K562 (cell line): ENCODE results near the gene NDFIP1. TPM values are rescaled to one million over a fixed set of nuclear protein-coding genes. Genes with fewer than 3 reads are reported as not detected.

Experiments used
- ATAC-seq: fragments of 200-7000 bp; cut with Tn5 transposase; 3 replicates; pipeline ENCODE4 v1.9.1; 2020; ENCODE audit warnings: moderate library complexity
- BruUV-seq: library from RNA; stranded (reverse); fragments of 400-500 nt; replicated peaks from 2 replicates; lab custom pipeline; 2021; lab: Mats Ljungman, UMichigan
- CTCF ChIA-PET: fragments of 300-600 bp; formaldehyde crosslinking; extraction: SDS; loops from one replicate; lab custom pipeline; 2021; ENCODE audit warnings: low intra/inter-chr PET ratio; lab: Yijun Ruan, JAX
- POLR2A ChIA-PET: fragments of 300-600, 350-650 bp; sonication (Branson Sonifier 250); formaldehyde crosslinking; extraction: SDS; loops from one replicate; lab custom pipeline; 2021; ENCODE audit warnings: antibody characterized with exemption, inconsistent platforms; lab: Yijun Ruan, JAX
- DNase-seq, 4 experiments: peaks; one replicate each; pipeline versions ENCODE4 v3.0.0 to v3.0.0-alpha.2; 2011 to 2018; ENCODE audit warnings: low spot score in 3 of 4, mixed read lengths in 3 of 4; ENCODE audit errors: extremely low read depth in 1 of 4
- FAIRE-seq: peaks from 2 replicates; lab custom pipeline; 2011; peaks lifted over from hg19 to GRCh38; lab: Jason Lieb, UNC
- H2AFZ ChIP-seq: 2 replicates; pipeline ENCODE4 v1.6.0; 2011; ENCODE audit warnings: low read depth, low read length, control low read depth, inconsistent platforms
- H3K27ac ChIP-seq: fragments of 200-600 bp; 3 replicates; pipeline ENCODE4 v1.8.0; 2011; ENCODE audit warnings: low read depth, mild to moderate bottlenecking, control low read depth, inconsistent platforms, low read length, moderate library complexity, mixed read lengths; ENCODE audit errors: extremely low read depth
- H3K27me3 ChIP-seq, 2 experiments: fragments of 300-600 bp in 1 of 2; 2 replicates in 1 of 2; 3 replicates in 1 of 2; pipeline versions ENCODE4 v1.6.0 to v1.8.0; 2011; ENCODE audit warnings: inconsistent platforms in 2 of 2, low read length in 2 of 2, mild to moderate bottlenecking in 1 of 2, mixed read lengths in 1 of 2, moderate library complexity in 1 of 2; ENCODE audit not compliant: control insufficient read depth in 2 of 2, insufficient read depth in 2 of 2
- H3K36me3 ChIP-seq: fragments of 300-600 bp; 3 replicates; pipeline ENCODE4 v1.8.0; 2011; ENCODE audit warnings: mild to moderate bottlenecking, low read length, inconsistent platforms; ENCODE audit not compliant: control insufficient read depth, insufficient read depth
- H3K4me1 ChIP-seq, 2 experiments: fragments of 200-600 bp in 1 of 2; replicated peaks in 1 of 2; 2 replicates in 1 of 2; 3 replicates in 1 of 2; pipeline versions ENCODE4 v1.5.1 to v1.8.0; 2011; ENCODE audit warnings: inconsistent platforms in 2 of 2, low read length in 2 of 2, mild to moderate bottlenecking in 1 of 2, mixed read lengths in 1 of 2, moderate library complexity in 1 of 2; ENCODE audit not compliant: control insufficient read depth in 2 of 2, insufficient read depth in 2 of 2
- H3K4me2 ChIP-seq: 2 replicates; pipeline ENCODE4 v1.6.1; 2011; ENCODE audit warnings: low read length, control low read depth, inconsistent platforms, mixed read lengths; ENCODE audit not compliant: insufficient read depth
- H3K4me3 ChIP-seq: fragments of 200-600 bp; sonication (generic), shearing (Covaris generic); 2 replicates; pipeline ENCODE4 v1.5.1; 2016; ENCODE audit warnings: control low read depth, inconsistent platforms
- H3K79me2 ChIP-seq: fragments of 200-600 bp; 3 replicates; pipeline ENCODE4 v1.8.0; 2011; ENCODE audit warnings: low read length, inconsistent platforms; ENCODE audit not compliant: control insufficient read depth, insufficient read depth
- H3K9ac ChIP-seq, 2 experiments: 2 replicates each; pipeline versions ENCODE4 v1.6.0 to v1.6.1; 2011; ENCODE audit warnings: low read depth in 2 of 2, low read length in 2 of 2, control low read depth in 1 of 2, inconsistent platforms in 1 of 2, mild to moderate bottlenecking in 1 of 2, mixed read lengths in 1 of 2; ENCODE audit not compliant: insufficient read depth in 1 of 2
- H3K9me1 ChIP-seq: one replicate; pipeline ENCODE4 v1.6.0; 2011; ENCODE audit warnings: inconsistent platforms, mild to moderate bottlenecking, low read length, moderate library complexity; ENCODE audit not compliant: control insufficient read depth, insufficient read depth
- H3K9me3 ChIP-seq: replicated peaks from 2 replicates; pipeline ENCODE4 v1.5.1; 2011; ENCODE audit warnings: low read depth, low read length, inconsistent platforms; ENCODE audit not compliant: control insufficient read depth, insufficient read depth
- H4K20me1 ChIP-seq: replicated peaks from 2 replicates; pipeline ENCODE4 v1.6.1; 2011; ENCODE audit warnings: low read length, inconsistent platforms, mixed read lengths; ENCODE audit not compliant: control insufficient read depth, insufficient read depth
- ATF3 ChIP-seq, 2 experiments: fragments of 450-650 bp in 1 of 2; sonication (generic) in 1 of 2; formaldehyde crosslinking in 1 of 2; IDR thresholded peaks in 1 of 2; conservative IDR thresholded peaks in 1 of 2; 2 replicates each; pipeline versions ENCODE4 v1.6.1 to v1.8.1; 2016 to 2023; ENCODE audit warnings: mild to moderate bottlenecking in 2 of 2, moderate library complexity in 2 of 2, inconsistent platforms in 1 of 2, missing genetic modification reagents in 1 of 2
- MLX ChIP-seq, 2 experiments: fragments of 450-650 bp in 1 of 2; sonication (generic) in 1 of 2; formaldehyde crosslinking; conservative IDR thresholded peaks; 2 replicates each; pipeline versions ENCODE4 v1.4.0 to v1.8.1; 2020 to 2022; ENCODE audit warnings: mild to moderate bottlenecking in 1 of 2, missing genetic modification reagents in 1 of 2
- PBX2 ChIP-seq, 2 experiments: IDR thresholded peaks in 1 of 2; conservative IDR thresholded peaks in 1 of 2; 2 replicates each; pipeline ENCODE4 v1.6.1; 2016; ENCODE audit warnings: low read depth in 2 of 2, mild to moderate bottlenecking in 1 of 2, missing compliant biosample characterization in 1 of 2, missing genetic modification characterization in 1 of 2, moderate library complexity in 1 of 2
- PCBP2 ChIP-seq: fragments of 200-400 bp; formaldehyde crosslinking; IDR thresholded peaks from 2 replicates; pipeline ENCODE4 v1.6.1; 2018; ENCODE audit warnings: low read length, low read depth, mild to moderate bottlenecking, moderate library complexity; ENCODE audit not compliant: poor library complexity, severe bottlenecking
- PHB ChIP-seq: fragments of 250-450 bp; sonication (Bioruptor Pico); IDR thresholded peaks from 2 replicates; pipeline ENCODE4 v1.5.0; 2021
- THAP12 ChIP-seq: fragments of 250-450 bp; sonication (Bioruptor Pico); IDR thresholded peaks from 2 replicates; pipeline ENCODE4 v1.9.0; 2021; ENCODE audit warnings: mild to moderate bottlenecking, inconsistent platforms
- ZNF143 ChIP-seq: sonication (generic); formaldehyde crosslinking; IDR thresholded peaks from 2 replicates; pipeline ENCODE4 v1.9.0; 2022; ENCODE audit warnings: mild to moderate bottlenecking, missing genetic modification reagents
- WGBS: fragments of 100-300 bp; shearing (Covaris generic); methylation state at CpG from one replicate; pipeline ENCODE4 v1.1.6; 2016; ENCODE audit warnings: low coverage, mixed read lengths; ENCODE audit not compliant: insufficient coverage; ENCODE audit errors: missing lambda C conversion rate; 5-methylcytosine and 5-hydroxymethylcytosine counted together
- in situ Hi-C: fragments of 300-500 bp; cut with MboI; formaldehyde crosslinking; loops from 4 replicates; pipeline ENCODE4 v1.15.0; 2018; ENCODE audit warnings: inconsistent platforms, mixed read lengths
- intact Hi-C: fragments of 100-400 bp; cut with micrococcal nuclease; formaldehyde crosslinking; loops from 2 replicates; pipeline ENCODE4 v1.14.2; 2022
- polyA plus RNA-seq, 8 experiments: library from polyadenylated mRNA; depleted of rRNA in 4 of 8; stranded (reverse) in 5 of 8; unstranded in 3 of 8; fragments of >200 nt; fragmentation: Nextera tagmentation in 2 of 8; fragmentation: Illumina TruSeq in 1 of 8; extraction: Ambion mirVana in 2 of 8; extraction: Trizol in 1 of 8; gene quantifications; 2 replicates each; pipeline versions ENCODE4 v1.2.1 to v1.2.3, GENCODE V29; 2011 to 2014; ENCODE audit warnings: inconsistent platforms in 1 of 8, missing spikeins in 1 of 8
- total RNA-seq, 7 experiments: library from RNA; depleted of rRNA in 6 of 7; stranded (reverse); fragments of >200 nt in 6 of 7; fragmentation: Illumina TruSeq in 2 of 7; extraction: Trizol in 2 of 7; gene quantifications; 2 replicates each; pipeline versions ENCODE4 v1.2.1 to v1.2.3, GENCODE V29; 2011 to 2021; ENCODE audit warnings: low replicate concordance in 1 of 7

Gene NDFIP1
- total and polyA plus RNA-seq, 9 of the 15 experiments (the other 6 are each of a cell fraction or from before 2014, with no cell fraction given) = 5.3 to 37.5 (median 31.9) TPM

- TF ChIP-seq PBX2 (CRISPR knock-in tag; IDR thresholded peaks at IDR 0.05; ENCODE audit: low read depth) = no peak
- peak; percentile 65 for TF ChIP-seq PBX2 (tag; conservative IDR thresholded peaks at IDR 0.05; ENCODE audit: low read depth)
- TF ChIP-seq PHB (CRISPR knock-in tag) = no peak
These were observed 11.8 kb downstream of the NDFIP1 start (continued) for GRCh38 chr5:142120247-142120935.

- DNase-seq = no peak
- no TSS peak for BruUV-seq
- in situ Hi-C loops = no loop called here
- no peak for TF ChIP-seq ZNF143 (CRISPR knock-in tag)
- no peak for TF ChIP-seq MLX (CRISPR knock-in tag; conservative IDR thresholded peaks at IDR 0.05)
- TF ChIP-seq ATF3 (IDR thresholded peaks at IDR 0.05) = no peak
- TF ChIP-seq ATF3 (CRISPR knock-in tag; conservative IDR thresholded peaks at IDR 0.05) = no peak
- TF ChIP-seq THAP12 (CRISPR knock-in tag) = no peak
- no peak for TF ChIP-seq PCBP2
These were observed 13.5 kb downstream of the NDFIP1 start for GRCh38 chr5:142122121-142122520.

More at GRCh38 chr5:142122121-142122520, 13.5 kb downstream of the NDFIP1 start:
- H3K9ac ChIP-seq = no peak overlapping the region
- no peaks in the 10 kb centered on the region for H3K9me1 ChIP-seq
- WGBS = 87% methylated on average over 1 of the region's 1 CpG
- intact Hi-C loops = no loop called here
- ChIA-PET CTCF (no interaction called here), POLR2A (no interaction called here)
- no peaks in the 10 kb centered on the region for H3K27me3 ChIP-seq
- no peak overlapping the region for H3K4me3 ChIP-seq
- H3K9me3 ChIP-seq = no peaks in the 10 kb centered on the region
- H3K36me3 ChIP-seq = peaks cover 23% of the 10 kb centered on the region
- H2AFZ ChIP-seq = no peak overlapping the region
- no peak for FAIRE-seq
- H3K27ac ChIP-seq = no peak overlapping the region
- no peak for ATAC-seq
- 0 out of 2 replicates have a peak, but pooled peaks cover 4% of the 10 kb centered on the region for H4K20me1 ChIP-seq
- H3K4me2 ChIP-seq = no peak overlapping the region
- peaks cover 87% of the 10 kb centered on the region for H3K79me2 ChIP-seq
- H3K4me1 ChIP-seq = peaks cover 4 to 23% of the 10 kb centered on the region in 2 experiments; a peak in 4 of 5 replicates
